Measurements from ENCODE around the gene RHOH. TPM values are rescaled to one million over a fixed set of nuclear protein-coding genes. Genes with fewer than 3 reads are reported as not detected.

RHOH gene
- total and polyA plus RNA-seq, 2 of the 13 experiments (the other 11 are each of a cell fraction or from before 2014, with no cell fraction given): 0.57 TPM; not detected in 1

GRCh38 chr4:40262077-40262528, 65.3 kb downstream of the RHOH start:
- BruUV-seq (replicated peaks): no TSS peak
- H4K20me1 ChIP-seq (ENCODE audit: insufficient read depth, low read length): no peaks in the 10 kb centered on the region
- H3K9ac ChIP-seq (ENCODE audit: insufficient read depth, low read depth, low read length): no peak overlapping the region
- no peak overlapping the region for H2AFZ ChIP-seq (ENCODE audit: low read length)
- no peaks in the 10 kb centered on the region for H3K36me3 ChIP-seq (replicated peaks in 1 of 2; ENCODE audit: control insufficient read depth in 1 of 2, insufficient read depth in 2 of 2, low read length in 2 of 2)
- ChIA-PET POLR2A (no interaction called here), CTCF (ENCODE audit: low intra/inter-chr PET ratio, low total read pairs) (no interaction called here)
- no peaks in the 10 kb centered on the region for H3K27me3 ChIP-seq (ENCODE audit: control insufficient read depth in 1 of 2, insufficient read depth in 2 of 2, low read length in 2 of 2)
- H3K4me2 ChIP-seq (ENCODE audit: low read depth, low read length): no peak overlapping the region
- in situ Hi-C loops (cut with HindIII; ENCODE audit: extremely low pct_ligation_motif_present, low pct_unique_long_range_greater_than_20kb): no loop called here
- intact Hi-C loops (cut with micrococcal nuclease; ENCODE audit: unreplicated experiment): no loop called here
- peaks cover 14% of the 10 kb centered on the region for H3K9me3 ChIP-seq (ENCODE audit: low read length)
- FAIRE-seq (no peak), DNase-seq (ENCODE audit: low spot score) (no peak), ATAC-seq (no peak)
- no peak overlapping the region for H3K27ac ChIP-seq (ENCODE audit: extremely low read length, insufficient read depth, low read length)
- TF ChIP-seq ARID5B (CRISPR knock-in tag; IDR thresholded peaks at IDR 0.05) (no peak), ZNF616 (CRISPR knock-in tag; IDR thresholded peaks at IDR 0.05; ENCODE audit: low read depth) (no peak), PRDM15 (CRISPR knock-in tag; IDR thresholded peaks at IDR 0.05) (no peak), CHD2 (IDR thresholded peaks at IDR 0.05; ENCODE audit: low read depth, low read length) (no peak), CERS6 (CRISPR knock-in tag; IDR thresholded peaks at IDR 0.05) (no peak), HOXA7 (CRISPR knock-in tag; IDR thresholded peaks at IDR 0.05) (no peak), BATF2 (CRISPR knock-in tag; IDR thresholded peaks at IDR 0.05) (no peak), SETDB1 (CRISPR knock-in tag; IDR thresholded peaks at IDR 0.05; ENCODE audit: borderline replicate concordance) (no peak), HMG20B (CRISPR knock-in tag; conservative IDR thresholded peaks at IDR 0.05) (no peak), KMT2A (CRISPR knock-in tag; IDR thresholded peaks at IDR 0.05) (no peak), CREBL2 (CRISPR knock-in tag; IDR thresholded peaks at IDR 0.05; ENCODE audit: borderline replicate concordance) (no peak), CBX5 (CRISPR knock-in tag; IDR thresholded peaks at IDR 0.05; ENCODE audit: borderline replicate concordance) (no peak), FOSL2 (CRISPR knock-in tag; IDR thresholded peaks at IDR 0.05) (no peak)
- no peaks in the 10 kb centered on the region for H3K79me2 ChIP-seq (ENCODE audit: insufficient read depth, low read length)
- peaks cover 14% of the 10 kb centered on the region for H3K4me1 ChIP-seq (ENCODE audit: insufficient read depth, low read length)
- H3K4me3 ChIP-seq (replicated peaks in 1 of 3; ENCODE audit: insufficient read depth in 1 of 3, low read depth in 2 of 3, low read length in 3 of 3): no peak overlapping the region

All from HepG2 (cell line).